Measurements from ENCODE around the gene TESPA1.
"Not testable (repeated sequence)": the region's sequence is repeated elsewhere in the genome, so short reads cannot be mapped to it uniquely, and the experiment has no call there.

The TESPA1 gene

DNA sequence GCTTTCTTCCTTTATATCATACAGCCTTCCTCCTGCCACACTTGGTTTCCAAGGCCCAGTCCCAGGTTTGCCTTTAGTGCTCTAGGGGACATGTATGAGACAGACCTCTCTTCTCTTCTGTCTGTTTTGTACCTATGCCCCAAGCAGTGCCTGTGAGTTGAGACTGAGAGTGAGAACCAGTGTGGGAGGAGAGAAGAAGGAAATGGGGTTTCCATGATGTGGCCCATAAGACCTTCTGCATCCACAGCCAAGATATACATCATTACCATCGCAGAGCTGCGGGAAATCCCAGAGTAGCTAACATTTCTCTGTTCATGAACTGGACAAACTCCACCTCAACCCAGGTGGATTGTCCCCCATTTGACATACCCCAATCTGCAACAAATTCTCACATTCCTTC, 2.8 kb downstream of the TESPA1 start:
- DNase-seq = no peak

DNA sequence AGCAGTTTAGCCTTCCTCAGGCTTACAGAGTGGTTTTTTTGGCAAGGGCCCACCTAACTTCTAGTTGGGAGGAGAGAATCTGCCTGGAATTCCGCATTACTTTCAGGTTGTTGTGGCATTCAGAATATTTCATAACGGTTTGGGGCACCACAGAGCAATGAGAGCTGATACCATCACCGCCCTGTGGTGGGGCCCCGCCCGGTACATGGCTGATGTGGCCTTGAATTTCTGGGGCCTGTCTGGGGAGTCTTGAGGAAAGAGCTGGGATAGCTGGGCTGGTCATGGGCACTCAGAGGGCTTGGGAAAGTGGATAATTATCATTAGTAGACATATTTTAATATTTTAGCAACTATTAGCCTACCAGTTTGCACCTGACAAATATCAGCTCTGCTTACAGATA, 4.2 kb downstream of the TESPA1 start:
- DNase-seq = no peak

- no peak for DNase-seq
Observed at GRCh38 chr12:54977857-54978256, 6.7 kb downstream of the TESPA1 start.

DNA sequence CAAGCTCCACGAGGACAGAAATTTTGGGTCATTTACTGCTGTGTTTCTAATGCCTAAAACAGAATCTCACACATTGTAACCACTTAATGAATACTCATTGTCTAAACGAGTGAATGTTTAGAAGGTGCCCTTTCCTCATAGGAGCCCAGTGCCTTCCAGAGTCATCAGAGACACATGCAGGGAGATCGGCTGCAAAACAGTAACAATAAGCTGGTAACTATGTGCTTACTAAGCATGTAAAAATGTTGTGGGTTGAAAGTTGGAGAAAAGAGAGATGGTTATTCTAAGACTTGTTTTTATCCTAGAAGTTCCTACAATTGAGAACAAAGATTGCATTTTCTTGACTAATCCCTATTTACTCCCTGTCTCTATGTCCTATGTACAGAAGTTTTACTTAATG, 7.4 kb downstream of the TESPA1 start:
- DNase-seq = no peak

DNA sequence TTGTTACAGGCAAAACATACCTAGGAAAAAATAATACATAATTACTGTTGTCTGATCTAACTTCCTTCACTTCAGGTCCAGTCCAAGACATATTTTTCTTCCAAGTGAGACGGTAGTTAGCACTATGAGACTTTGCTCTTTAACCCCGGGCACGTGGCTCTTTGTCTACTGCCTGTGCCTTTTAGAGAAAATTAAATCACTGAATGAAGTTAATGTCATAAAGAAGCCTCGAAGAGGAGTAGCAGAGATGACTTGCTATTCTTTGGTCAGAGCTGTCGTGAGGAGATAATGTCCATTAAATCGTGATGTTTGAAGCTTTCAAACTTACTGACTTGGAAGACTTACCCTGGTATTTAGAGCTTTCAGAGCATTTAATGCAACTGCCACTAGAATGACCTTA, 8.7 kb downstream of the TESPA1 start:
- DNase-seq = no peak

- DNase-seq = no peak
Observed at GRCh38 chr12:54975272-54975671, 9.3 kb downstream of the TESPA1 start.

- no peak for DNase-seq
Observed at GRCh38 chr12:54974279-54974678, 10.3 kb downstream of the TESPA1 start.

- DNase-seq = no peak
Observed at GRCh38 chr12:54973556-54973955, 11.0 kb downstream of the TESPA1 start.

DNA sequence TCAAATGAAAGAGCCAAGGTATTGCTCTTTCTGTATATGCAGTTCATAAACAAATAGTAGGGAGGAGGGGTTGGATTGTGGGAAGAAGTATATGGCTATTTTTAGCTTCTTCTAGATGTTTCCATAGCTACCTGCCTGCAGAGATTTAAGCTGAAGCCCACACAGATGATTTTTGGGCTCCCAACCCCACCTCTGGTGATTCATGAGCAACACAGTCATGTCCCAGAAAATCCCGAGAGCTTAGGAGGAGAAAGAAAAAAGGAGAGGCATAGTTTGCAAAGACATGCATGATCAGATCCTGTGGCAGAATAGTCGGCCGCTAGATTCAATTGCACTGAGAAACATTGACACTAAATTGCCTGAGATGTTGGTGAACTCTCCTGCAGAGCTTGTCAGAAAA, 13.8 kb downstream of the TESPA1 start:
- no peak for DNase-seq

DNA sequence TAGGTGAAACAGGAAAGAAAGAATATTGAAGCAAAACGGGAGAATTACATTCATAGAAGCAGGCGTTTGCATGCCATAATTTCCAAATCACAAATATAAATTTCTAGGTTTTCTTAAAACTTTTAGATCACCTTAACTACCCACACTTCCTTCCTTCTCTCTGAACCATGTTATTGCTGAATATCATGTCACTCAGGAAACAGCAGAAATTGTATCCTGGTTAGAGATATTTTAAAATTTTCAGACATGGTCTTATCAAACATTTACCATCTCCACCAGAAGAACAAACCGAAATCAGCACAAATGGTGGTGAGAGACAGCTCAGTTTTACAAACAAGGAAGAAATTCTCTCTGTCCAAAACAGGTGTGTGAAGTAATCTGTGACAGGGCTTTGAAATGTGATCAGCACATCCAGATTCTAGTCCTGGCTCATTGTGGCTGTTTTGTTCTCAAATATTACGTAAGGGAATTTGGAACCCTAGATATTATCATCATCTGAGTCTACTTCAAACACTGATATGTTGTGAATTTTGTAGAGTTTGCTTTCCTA, 16.3 kb downstream of the TESPA1 start:
- no peak for DNase-seq

GRCh38 chr12:54967461-54967860, 17.1 kb downstream of the TESPA1 start:
- no peak for DNase-seq

DNA sequence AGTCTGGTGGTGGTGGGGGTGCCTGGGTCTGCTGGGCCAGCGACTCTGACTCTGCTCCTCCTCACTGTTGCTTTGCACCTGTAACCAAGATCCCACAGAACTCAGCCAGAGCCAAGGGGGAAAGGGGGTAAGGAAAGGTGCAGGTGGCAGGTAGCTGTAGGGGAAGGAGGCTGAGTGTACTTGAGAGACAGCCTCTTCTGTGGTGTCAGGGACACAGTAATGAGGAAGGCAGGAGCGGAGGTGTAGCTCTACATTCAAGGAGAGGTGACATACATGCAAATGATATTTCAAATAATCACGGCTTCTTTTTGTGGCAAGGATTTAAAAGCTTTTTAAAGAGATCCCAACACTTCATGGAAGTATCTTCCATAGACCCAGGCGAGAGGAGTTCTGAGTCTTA, 23.4 kb downstream of the TESPA1 start:
- no peak for DNase-seq

DNA sequence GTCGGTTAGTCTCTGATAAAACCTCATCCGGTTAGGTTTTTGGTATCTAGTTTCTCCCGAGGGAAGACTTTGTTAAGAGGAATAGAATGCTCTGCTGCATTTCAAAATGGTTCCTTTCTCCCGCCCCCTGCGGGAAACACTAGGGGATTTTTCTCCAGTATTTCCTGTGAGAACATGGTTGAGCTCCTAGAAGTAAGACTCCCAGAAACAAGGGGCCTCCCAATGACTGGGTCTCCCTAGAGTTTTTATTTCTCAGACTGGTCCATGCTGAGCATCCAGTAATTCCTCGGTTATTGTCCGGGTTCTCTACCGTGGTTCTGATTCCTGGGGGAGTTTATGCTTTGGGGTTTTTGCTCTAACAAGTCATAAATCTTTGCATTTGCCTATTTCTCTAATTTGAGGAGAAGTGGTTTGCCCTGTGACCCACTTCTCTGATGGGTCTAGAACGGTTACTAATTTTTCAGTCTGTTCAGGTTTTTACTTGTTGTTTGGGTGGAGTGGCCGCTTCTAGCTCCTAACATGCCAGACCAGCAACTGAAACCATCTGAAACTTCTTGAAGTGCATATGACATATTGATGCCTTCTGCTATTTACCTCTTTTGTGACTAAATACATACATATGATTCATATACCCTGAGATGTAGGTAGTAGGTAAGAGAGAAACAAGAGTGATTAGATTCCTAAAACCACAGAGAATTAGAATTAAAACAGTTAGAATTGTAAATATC, 25.1 kb downstream of the TESPA1 start:
- DNase-seq = no peak

GRCh38 chr12:54958048-54958658, 26.4 kb downstream of the TESPA1 start:
- peak; percentile 35 to 57 for DNase-seq

DNA sequence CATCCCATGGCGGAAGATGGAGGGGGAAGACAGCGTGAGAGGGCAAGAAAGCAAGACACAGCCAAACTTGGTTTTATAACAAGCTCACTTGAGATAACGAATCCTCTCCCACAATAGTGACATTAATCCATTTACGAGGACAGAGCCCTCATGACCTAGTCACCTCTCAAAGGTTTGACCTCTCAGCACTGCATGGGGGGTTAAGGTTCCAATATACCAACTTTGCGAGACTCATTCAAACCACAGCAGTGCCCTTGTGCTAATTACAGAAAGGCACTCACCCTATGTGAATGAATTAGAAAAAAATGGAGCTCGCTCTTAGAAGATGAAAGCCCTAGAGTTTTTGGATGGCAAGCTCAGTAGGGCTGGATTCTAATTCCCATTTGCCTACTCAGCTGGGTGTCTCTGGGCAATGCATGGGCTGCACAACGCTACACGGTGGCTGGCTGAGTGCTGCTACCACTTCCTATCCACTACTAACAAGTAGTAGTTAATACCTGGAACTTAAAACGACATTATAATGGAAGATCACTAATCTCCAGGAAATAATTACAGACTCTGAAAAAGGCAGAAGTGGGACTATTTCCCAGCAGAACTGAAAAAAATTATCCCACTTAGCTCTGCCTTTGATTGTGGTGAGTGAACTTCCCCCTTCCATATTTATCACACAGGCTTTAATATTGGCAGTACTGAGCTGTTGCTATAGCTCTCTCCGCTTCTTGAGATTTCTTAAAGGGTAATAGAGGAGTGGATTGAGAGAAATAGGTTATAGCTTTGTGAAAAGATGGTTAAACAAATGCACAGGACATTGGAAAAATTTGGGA, 27.5 kb downstream of the TESPA1 start:
- no peak for DNase-seq

DNA sequence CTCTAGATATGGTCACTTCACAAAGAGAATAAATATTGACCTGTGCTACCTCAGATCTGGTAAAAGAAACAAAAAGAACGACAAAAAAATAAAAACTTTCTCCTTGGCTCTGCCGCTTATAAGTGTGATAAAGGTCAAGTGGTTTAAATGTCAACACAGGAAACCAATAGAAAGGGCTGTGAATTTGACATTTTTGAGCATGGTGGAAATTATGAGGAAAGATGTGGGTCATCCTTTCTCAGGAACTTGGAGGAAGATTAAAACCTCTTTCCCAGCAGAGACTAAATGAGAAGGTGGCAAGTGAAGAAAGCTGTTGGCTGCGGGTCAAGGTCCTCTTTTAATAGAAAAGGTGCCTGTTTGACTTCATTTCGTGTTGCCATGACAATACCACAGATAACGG, 28.2 kb downstream of the TESPA1 start:
- no peak for DNase-seq

- no peak for DNase-seq
Observed at GRCh38 chr12:54954801-54955200, 29.8 kb downstream of the TESPA1 start.

GRCh38 chr12:54954228-54954627, 30.3 kb downstream of the TESPA1 start:
- no peak for DNase-seq

DNA sequence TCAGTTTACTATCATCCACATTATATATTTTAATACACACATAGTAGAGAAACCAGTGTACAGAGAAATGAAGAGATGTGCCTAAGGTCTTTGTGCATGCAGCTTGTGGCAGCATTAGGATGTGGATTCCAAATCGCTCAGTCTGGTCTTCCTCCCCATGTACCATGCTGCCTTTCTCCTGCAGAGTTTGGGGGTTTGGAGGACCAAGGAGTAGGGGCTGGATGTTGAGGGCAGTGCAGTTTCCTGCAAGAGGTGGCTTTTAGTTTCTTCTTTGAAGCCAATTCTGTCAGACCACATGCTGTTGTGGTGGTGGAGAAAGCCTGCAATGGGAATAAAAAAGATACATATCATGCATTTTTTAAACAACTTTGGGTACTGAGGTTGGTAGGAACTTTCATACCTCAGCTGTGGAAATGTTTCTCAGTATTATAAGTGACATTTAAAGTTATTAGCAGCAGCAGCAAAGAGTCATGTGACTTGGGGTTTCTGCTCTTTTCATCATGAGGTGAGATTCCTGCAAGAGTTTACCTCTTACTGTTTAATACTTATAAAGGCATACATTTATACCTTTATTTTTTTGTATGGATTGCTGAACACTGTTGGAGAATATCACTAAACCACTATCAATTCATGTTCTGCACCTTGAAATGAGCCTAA, 34.4 kb downstream of the TESPA1 start:
- DNase-seq = no peak

- no peak for DNase-seq
Observed at GRCh38 chr12:54949073-54949711, 35.4 kb downstream of the TESPA1 start.

DNA sequence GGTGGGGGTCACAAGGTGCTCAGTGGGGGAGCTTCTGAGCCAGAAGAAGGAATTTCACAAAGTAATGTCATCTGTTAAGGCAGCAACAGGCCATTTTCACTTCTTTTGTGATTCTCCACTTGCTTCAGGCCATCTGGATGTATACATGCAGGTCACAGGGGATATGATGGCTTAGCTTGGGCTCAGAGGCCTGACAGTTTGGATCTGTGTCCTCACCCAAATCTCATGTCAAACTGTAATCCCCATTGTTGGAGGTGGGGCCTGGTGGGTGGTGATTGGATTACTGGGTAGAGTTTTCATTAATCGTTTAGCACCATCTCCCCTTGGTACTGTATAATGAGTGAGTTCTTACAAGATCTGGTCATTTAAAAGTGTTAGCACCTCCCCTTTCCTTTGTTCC, 36.4 kb downstream of the TESPA1 start:
- no peak for DNase-seq

DNA sequence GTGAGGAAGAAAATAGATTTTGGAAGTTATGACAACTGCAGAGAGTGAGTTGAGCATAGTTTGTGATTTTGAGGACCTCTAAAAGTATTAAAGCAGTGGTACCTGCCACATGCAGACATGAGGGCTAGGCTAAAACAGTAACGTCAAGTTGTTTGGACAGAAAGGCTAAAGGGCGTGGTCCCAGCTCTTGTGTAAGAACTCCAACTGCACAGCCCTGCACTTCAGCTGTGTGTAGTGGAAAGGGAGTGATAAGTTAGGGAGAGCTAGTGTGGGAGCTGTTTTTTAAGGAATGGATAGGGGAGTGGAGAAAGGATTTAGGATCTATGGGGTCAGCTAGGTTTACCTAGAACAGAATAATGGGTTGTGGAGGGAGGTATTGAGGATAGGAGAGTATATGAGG, 39.5 kb downstream of the TESPA1 start:
- DNase-seq = no peak

DNA sequence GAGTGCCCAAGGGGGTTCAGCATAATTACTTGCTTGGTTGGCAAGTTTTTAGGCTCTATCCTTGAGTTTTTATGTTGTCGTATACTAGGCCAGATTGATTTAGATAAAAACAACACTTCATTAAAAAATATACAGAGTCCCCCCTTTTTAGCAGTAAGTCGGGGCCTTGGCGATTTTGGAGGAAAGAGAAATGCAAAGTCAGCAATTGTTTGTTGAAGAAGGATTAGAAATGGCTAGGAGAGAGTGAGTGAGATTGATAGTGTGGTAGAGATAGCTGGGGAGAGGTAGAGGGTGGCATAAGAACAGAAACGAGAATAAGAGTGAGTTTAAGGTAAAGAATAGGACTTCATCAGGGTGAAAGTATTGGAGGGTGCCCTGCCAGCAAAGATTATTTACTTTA, 41.3 kb downstream of the TESPA1 start:
- DNase-seq = not testable (repeated sequence)

All from SHP77 (cell line).